GM12874 (cell line): ENCODE measurements around the gene ELMO1.

ENCODE experiments used
- CTCF ChIP-seq: IDR thresholded peaks from 2 replicates; pipeline ENCODE4 v1.5.1; 2011; ENCODE audit warnings: low read depth, mild to moderate bottlenecking, control low read depth, low read length, moderate library complexity; ENCODE audit not compliant: insufficient read depth

The ELMO1 gene

GRCh38 chr7:37352251-37352880, 96.3 kb downstream of the ELMO1 start:
- no peak for TF ChIP-seq CTCF

DNA sequence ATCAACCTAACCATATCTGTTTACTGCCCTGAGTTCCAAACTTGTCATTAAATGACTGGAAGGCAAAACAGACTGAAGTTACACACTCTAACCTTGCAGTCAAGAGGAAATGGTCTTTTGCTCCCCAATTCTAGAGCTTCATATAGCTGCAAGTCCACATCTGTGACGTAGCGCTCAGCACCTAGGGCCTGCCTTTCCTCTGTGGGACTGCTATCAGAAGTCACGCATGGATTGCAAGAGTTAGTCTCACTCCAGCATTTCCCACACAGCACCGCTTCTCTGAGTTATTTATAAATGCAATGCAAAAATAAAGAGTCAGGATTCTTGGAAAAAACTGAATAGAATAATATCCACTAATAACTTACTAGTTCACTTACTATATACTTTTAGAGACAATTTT, 96.9 kb downstream of the ELMO1 start:
- TF ChIP-seq CTCF, result no peak

- no peak for TF ChIP-seq CTCF
Measured at GRCh38 chr7:37349979-37350590, 98.6 kb downstream of the ELMO1 start.

DNA sequence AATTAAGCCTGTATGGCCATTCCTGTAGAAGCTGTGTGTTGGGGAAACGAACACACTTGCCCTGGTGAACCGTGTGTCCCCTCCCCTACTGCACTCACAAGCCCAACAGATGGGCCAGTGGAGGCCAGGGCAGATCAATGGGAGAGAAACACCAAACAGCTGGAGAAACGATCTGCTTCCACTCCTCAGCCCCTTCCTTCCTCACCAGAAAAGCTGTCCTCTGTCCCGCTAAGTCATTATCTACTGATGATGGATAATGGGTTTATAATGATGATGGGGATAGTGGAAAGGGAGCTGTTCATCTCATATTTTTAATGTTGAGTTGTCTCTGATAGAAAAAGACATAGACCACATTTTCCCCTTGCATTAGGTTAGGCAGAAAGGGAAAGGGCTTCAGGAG, 99.7 kb downstream of the ELMO1 start:
- no peak for TF ChIP-seq CTCF

DNA sequence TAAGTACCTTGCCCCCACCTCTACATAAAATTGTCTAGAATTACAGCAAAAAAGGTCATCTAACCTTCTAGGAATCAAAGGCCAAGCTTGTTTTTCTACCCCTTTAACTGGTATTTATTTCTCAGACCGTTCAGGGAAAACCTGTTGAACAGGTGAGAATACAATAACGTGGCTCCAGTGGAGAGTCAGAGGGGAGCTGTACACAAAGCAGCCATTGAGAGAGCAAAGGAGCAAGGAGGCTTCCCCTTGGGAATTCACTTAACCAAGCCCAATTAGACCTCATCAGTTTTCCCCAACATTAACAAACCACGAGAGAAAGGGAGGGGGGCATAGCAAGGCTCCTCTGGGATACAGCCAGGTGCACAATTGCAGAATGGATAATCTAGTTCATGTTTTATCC, 101.9 kb downstream of the ELMO1 start:
- no peak for TF ChIP-seq CTCF

DNA sequence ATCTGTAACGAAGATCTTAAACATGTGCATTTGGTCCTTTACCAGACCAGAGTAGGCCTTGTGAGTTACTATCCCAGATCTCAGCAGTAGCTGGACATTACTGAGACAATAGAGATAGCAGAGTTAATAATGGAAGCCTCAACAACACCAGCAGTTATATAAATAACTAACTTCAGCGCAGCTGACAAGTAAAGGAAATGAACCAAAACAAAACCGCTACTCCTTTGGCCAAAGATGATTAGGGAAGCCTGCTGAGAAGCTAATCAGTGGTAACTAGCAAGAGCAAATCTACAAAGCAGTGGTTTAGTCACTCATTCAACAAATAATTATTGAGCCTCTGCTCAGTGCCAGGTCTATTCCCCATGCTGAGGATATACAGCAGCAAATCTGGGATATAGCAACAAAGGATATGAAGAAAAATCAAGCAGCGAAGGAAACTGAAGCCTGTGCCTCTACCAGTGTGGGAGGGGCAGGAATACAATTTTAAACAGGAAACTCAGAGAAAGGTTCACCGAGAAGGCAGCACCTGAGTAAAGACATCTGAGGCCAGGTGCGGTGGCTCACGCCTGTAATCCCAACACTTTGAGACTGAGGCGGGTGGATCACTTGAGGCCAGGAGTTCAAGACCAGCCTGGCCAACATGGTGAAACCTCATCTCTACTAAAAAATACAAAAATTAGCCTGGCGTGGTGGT, 103.6 kb downstream of the ELMO1 start:
- no peak for TF ChIP-seq CTCF

GRCh38 chr7:37342688-37343471, 105.8 kb downstream of the ELMO1 start:
- peak; percentile 37; the same call in 1 of the 2 replicates for TF ChIP-seq CTCF
